Tibial artery (tissue), 4 donors: ENCODE data around the gene ZRANB2.

Experiments used
- DNase-seq, 2 donors: peaks; one replicate each; pipeline ENCODE4 v3.0.0-alpha.2; 2019
- H3K27ac ChIP-seq, 2 donors: fragments of 200-600 bp; sonication (generic) in 1 of 2; 1 replicate in 1 of 2; 2 replicates in 1 of 2; pipeline ENCODE4 v1.5.1; 2018 to 2019; ENCODE audit warnings: mild to moderate bottlenecking in 1 of 2
- H3K27me3 ChIP-seq, 2 donors: fragments of 200-600 bp; sonication (generic) in 1 of 2; one replicate each; pipeline versions ENCODE4 v1.5.1 to v1.6.0; 2016 to 2019
- H3K36me3 ChIP-seq, 3 donors: fragments of 200-600 bp; sonication (generic) in 2 of 3; one replicate each; pipeline ENCODE4 v1.5.1; 2016 to 2019; ENCODE audit warnings: mild to moderate bottlenecking in 2 of 3
- H3K4me1 ChIP-seq, 4 donors: fragments of 200-600 bp; sonication (generic) in 2 of 4; 1 replicate in 3 of 4; 2 replicates in 1 of 4; pipeline ENCODE4 v1.5.1; 2016 to 2019
- H3K4me3 ChIP-seq, 2 donors: fragments of 200-600 bp; sonication (generic) in 1 of 2; 1 replicate in 1 of 2; 2 replicates in 1 of 2; pipeline ENCODE4 v1.5.1; 2018 to 2019; ENCODE audit warnings: mild to moderate bottlenecking in 2 of 2
- H3K9me3 ChIP-seq, 3 donors: fragments of 200-600 bp; sonication (generic) in 1 of 3; one replicate each; pipeline ENCODE4 v1.5.1; 2016 to 2019
- CTCF ChIP-seq, 2 experiments: fragments of 200-600 bp in 1 of 2; fragments of 450-650 bp in 1 of 2; IDR thresholded peaks; one replicate each; pipeline ENCODE4 v1.5.1; 2017 to 2019; ENCODE audit warnings: antibody characterized with exemption in 2 of 2, mild to moderate bottlenecking in 1 of 2, moderate library complexity in 1 of 2
- intact Hi-C: fragments of 100-400 bp; cut with DNase I; formaldehyde crosslinking; loops from one replicate; pipeline ENCODE4 v1.15.0; 2023; ENCODE audit warnings: low total_unique reads

The ZRANB2 gene

GRCh38 chr1:71044833-71045232 lies 36.0 kb downstream of the ZRANB2 start:
- intact Hi-C loops, result loop anchor here (10.0 kb wide), 1 partner anchor 170 kb away; no protein-coding TSS in a partner anchor
- H3K4me3 ChIP-seq, result peak overlapping the region; percentile 86 to 90

GRCh38 chr1:71043065-71043464 lies 37.8 kb downstream of the ZRANB2 start:
- peaks cover 6 to 48% (median 12%) of the 10 kb centered on the region in 4 donors for H3K4me1 ChIP-seq
- peak overlapping the region; percentile 30 to 46 for H3K27ac ChIP-seq
- intact Hi-C loops, result loop anchor here (10.0 kb wide), 1 partner anchor 168 kb away; no protein-coding TSS in a partner anchor
- no peaks in the 10 kb centered on the region for H3K36me3 ChIP-seq
- peak overlapping the region in 1 of 2 donors; percentile 90 for H3K4me3 ChIP-seq
- DNase-seq, result no peak
- no peaks in the 10 kb centered on the region for H3K9me3 ChIP-seq
- no peaks in the 10 kb centered on the region for H3K27me3 ChIP-seq
- TF ChIP-seq CTCF (IDR thresholded peaks at IDR 0.05), result no peak

More at GRCh38 chr1:71044833-71045232, 36.0 kb downstream of the ZRANB2 start:
- Histone ChIP-seq H3K27me3 (no peaks in the 10 kb centered on the region), H3K36me3 (no peaks in the 10 kb centered on the region), H3K9me3 (no peaks in the 10 kb centered on the region), H3K4me1 (peaks cover 6 to 35% (median 11%) of the 10 kb centered on the region in 4 donors), H3K27ac (peak overlapping the region; percentile 57 to 83)
- TF ChIP-seq CTCF (IDR thresholded peaks at IDR 0.05), result no peak
- DNase-seq, result no peak

GRCh38 chr1:71041806-71042205 lies 39.0 kb downstream of the ZRANB2 start:
- Histone ChIP-seq H3K36me3 (no peaks in the 10 kb centered on the region), H3K4me3 (no peak overlapping the region), H3K9me3 (no peaks in the 10 kb centered on the region), H3K4me1 (peaks cover 6 to 58% (median 10%) of the 10 kb centered on the region in 4 donors), H3K27me3 (no peaks in the 10 kb centered on the region), H3K27ac (peak overlapping the region; percentile 30 to 46)
- no peak for TF ChIP-seq CTCF (IDR thresholded peaks at IDR 0.05)
- intact Hi-C loops, result loop anchor here (10.0 kb wide), 1 partner anchor 167 kb away; no protein-coding TSS in a partner anchor
- DNase-seq, result no peak

GRCh38 chr1:71039661-71040262 lies 41.1 kb downstream of the ZRANB2 start:
- no peak for TF ChIP-seq CTCF (IDR thresholded peaks at IDR 0.05)
- Histone ChIP-seq H3K4me1 (peaks cover 6 to 69% (median 9%) of the 10 kb centered on the region in 4 donors), H3K36me3 (no peaks in the 10 kb centered on the region), H3K27ac (peak overlapping the region in 1 of 2 donors; percentile 17), H3K27me3 (no peaks in the 10 kb centered on the region), H3K9me3 (no peaks in the 10 kb centered on the region), H3K4me3 (no peak overlapping the region)
- intact Hi-C loops, result loop anchor here (10.0 kb wide), 1 partner anchor 165 kb away; no protein-coding TSS in a partner anchor
- DNase-seq, result no peak

GRCh38 chr1:71038942-71039341 lies 41.9 kb downstream of the ZRANB2 start:
- DNase-seq, result no peak
- no peaks in the 10 kb centered on the region for H3K9me3 ChIP-seq
- intact Hi-C loops, result no loop called here

More at GRCh38 chr1:71038942-71039341, 41.9 kb downstream of the ZRANB2 start:
- Histone ChIP-seq H3K27me3 (no peaks in the 10 kb centered on the region), H3K36me3 (no peaks in the 10 kb centered on the region), H3K4me3 (no peak overlapping the region), H3K4me1 (peaks cover 6 to 71% (median 9%) of the 10 kb centered on the region in 4 donors), H3K27ac (peak overlapping the region in 1 of 2 donors; percentile 1)
- TF ChIP-seq CTCF (IDR thresholded peaks at IDR 0.05), result no peak
